HG03457 (cell line): ENCODE measurements around the gene CTIF.
"Not testable (repeated sequence)": the region's sequence is repeated elsewhere in the genome, so short reads cannot be mapped to it uniquely, and the experiment has no call there.

Experiments used
- ATAC-seq: cut with Tn5 transposase; IDR thresholded peaks from one replicate; pipeline ENCODE4 v1.9.1; 2021; ENCODE audit warnings: moderate number of reproducible peaks; ENCODE audit not compliant: unreplicated experiment

CTIF gene

GRCh38 chr18:48638896-48639771 lies 100.3 kb downstream of the CTIF start:
- ATAC-seq, result no peak

GRCh38 chr18:48639772-48640432 lies 101.1 kb downstream of the CTIF start:
- no peak for ATAC-seq

DNA sequence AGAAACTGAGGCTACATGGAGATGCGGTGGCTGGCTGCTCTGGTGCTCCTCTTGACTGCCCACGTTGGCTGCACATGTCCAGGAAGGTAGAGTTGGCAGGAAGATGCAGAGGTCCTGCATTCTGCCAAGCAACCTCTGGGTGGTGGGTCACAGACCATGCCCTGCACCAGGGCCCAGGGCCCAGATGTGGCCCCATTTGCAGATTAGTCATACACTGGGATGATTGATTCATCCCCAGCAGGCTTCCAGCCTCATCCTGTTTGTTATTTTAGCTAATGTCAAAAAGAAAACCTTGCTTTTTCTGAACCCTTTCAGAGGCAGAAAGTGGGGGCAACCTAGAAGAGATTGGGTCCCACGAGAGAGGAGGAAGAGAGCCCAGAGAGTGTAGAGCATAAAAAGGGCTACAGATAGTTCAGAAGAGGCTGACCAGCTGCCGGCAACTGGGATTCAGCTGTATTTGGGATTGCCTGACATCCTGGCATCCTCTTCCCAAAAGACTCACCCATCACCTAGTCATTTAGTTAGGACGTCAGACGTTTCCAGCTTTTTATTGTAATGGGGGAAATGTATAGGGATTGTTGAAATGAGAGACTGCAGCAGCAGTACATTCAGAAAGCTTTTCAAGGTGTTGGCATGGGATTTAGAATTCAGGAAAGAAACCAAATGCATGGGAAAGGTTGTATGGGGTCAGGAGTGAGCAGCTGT lies 101.9 kb downstream of the CTIF start:
- no peak for ATAC-seq

DNA sequence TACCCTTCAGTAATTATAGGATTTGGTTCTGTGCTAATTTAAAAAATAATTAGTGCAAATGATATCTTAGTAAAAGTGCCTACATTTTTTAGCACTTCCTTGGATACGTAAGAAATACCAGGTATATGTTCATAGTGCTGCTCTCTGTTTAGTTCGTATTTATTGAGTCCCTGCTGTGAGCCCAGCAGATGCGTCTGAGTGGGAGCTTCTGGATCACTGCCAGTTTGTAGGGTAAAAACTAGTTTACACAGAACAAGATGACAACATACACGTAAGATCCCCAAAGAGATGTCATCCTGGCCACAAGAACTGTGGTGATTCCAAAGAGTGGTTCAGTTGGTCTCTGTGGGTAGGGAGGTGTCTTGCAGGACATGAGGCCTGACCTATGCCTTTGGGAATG lies 103.2 kb downstream of the CTIF start:
- no peak for ATAC-seq

DNA sequence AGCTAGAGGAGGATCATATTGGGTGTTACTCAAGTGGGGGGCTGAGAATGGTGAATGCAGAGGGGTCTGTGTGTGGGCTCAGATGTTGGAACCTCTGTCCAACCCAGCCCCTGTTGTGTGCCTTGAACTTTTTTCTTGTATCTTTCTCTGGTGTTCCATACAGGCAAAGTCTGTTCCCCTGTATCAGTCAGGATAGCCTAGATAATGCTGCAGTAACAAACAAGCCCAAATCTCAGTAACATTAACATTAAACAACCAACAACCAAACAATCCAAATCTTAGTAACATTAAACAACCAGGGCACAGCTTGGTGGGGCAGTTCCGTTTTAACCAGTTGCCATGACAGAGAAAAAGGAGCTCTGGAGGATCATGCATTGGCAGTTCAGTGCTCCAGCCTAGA lies 103.7 kb downstream of the CTIF start:
- no peak for ATAC-seq

- ATAC-seq, result no peak
These were observed 104.4 kb downstream of the CTIF start for GRCh38 chr18:48643262-48643661.

DNA sequence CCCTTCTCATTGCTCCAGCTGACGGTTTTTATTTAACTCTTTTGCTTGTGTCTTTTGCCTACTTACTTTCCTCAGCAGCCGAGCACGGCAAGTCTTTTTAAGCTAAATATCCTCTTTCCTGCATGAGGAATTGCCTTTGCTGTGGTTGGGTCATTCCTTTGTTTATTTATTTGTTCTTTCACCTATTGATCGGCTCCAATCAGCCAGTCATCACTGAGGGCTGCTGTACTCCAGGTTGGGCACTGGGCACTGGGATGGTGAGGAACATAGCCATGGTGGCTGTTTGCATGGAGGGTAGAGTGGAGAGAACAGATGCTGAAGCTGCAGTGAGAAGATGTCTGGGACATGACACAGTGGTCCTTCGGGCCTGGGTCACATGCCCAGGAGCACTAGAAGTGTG lies 105.2 kb downstream of the CTIF start:
- no peak for ATAC-seq

GRCh38 chr18:48645427-48646002 lies 106.7 kb downstream of the CTIF start:
- no peak for ATAC-seq

DNA sequence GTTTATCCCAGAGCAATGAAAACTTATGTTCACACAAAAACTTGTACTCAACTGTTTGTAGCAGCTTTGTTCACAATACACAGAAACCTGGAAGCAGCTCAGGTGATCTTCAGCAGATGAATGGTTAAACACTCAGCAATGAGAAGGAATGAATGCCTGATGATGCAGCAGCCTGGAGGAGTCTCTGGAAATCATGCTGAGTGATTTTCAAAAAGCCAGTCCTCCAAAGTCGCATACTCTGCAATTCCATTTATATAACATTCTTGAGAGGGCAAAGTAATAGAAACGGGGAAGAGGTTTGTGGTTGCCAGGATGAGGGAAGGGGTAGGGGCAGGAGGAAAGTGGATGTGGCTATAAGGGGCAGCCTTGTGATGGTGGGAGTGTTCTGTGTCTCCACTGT lies 108.1 kb downstream of the CTIF start:
- ATAC-seq, result no peak

DNA sequence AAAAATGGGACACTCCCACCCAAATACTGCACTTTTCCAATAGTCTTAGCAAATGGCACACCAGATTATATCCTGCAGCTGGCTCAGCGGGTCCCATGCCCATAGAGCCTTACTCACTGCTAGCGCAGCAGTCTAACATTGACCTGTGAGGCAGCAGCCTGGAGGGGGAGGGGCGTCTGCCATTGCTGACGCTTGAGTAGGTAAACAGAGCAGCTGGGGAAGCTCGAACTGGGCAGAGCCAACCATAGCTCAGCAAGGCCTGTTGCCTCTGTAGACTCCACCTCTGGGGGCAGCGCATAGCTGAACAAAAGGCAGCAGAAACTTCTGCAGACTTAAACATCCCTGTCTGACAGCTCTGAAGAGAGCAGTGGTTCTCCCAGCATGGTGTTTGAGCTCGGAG lies 110.4 kb downstream of the CTIF start:
- no peak for ATAC-seq

DNA sequence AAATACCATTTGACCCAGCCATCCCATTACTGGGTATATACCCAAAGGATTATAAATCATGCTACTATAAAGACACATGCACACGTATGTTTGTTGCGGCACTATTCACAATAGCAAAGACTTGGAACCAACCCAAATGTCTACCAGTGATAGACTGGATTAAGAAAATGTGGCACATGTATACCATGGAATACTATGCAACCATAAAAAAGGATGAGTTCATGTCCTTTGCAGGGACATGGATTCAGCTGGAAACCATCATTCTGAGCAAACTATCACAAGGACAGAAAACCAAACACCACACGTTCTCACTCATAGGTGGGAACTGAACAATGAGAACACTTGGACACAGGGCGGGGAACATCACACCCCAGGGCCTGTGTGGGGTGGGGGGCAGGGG lies 115.8 kb downstream of the CTIF start:
- ATAC-seq, result not testable (repeated sequence)

GRCh38 chr18:48655508-48655907 lies 116.7 kb downstream of the CTIF start:
- ATAC-seq, result no peak

DNA sequence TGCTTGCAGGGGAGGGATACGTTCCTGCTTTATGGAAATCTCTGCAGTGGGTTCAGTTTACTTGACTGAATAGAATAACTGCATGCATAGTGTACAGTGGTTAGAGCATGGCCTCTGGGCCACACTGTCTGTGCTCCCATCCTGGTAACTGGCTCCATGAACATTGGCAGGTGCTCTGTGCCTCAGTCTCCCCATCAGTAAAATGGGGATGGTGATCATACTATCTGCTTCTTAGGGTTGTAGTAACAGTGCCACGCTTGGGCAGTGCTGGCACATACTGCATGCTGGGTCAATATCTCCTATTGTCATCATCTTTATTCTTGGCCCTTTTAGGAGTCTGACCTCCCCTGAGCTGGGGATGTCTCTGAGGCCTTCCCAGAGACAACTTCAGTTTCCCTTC lies 117.3 kb downstream of the CTIF start:
- ATAC-seq, result no peak

DNA sequence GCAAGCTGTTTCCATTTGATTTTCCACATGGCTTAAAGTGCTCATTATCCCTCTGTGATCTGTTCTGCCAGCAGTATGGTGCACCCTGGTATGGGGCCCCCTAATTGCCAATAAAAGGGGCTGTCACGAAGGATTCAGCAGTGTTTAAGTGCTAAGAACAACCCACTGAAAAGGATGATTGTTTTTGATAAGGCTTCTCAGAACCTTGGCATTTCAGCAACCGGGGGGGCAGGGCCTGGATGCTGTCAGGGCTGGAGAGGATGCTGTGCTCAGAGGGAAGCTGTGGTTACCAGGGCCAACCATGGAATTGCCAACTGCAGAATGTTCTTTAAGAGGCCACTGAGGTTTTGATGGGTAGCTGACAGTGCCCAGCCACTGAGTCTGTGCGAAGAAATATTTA lies 117.8 kb downstream of the CTIF start:
- ATAC-seq, result no peak

- ATAC-seq, result no peak
These were observed 118.8 kb downstream of the CTIF start for GRCh38 chr18:48657447-48658120.

GRCh38 chr18:48658721-48659120 lies 119.9 kb downstream of the CTIF start:
- ATAC-seq, result no peak

- ATAC-seq, result no peak
These were observed 120.6 kb downstream of the CTIF start for GRCh38 chr18:48659188-48660009.

DNA sequence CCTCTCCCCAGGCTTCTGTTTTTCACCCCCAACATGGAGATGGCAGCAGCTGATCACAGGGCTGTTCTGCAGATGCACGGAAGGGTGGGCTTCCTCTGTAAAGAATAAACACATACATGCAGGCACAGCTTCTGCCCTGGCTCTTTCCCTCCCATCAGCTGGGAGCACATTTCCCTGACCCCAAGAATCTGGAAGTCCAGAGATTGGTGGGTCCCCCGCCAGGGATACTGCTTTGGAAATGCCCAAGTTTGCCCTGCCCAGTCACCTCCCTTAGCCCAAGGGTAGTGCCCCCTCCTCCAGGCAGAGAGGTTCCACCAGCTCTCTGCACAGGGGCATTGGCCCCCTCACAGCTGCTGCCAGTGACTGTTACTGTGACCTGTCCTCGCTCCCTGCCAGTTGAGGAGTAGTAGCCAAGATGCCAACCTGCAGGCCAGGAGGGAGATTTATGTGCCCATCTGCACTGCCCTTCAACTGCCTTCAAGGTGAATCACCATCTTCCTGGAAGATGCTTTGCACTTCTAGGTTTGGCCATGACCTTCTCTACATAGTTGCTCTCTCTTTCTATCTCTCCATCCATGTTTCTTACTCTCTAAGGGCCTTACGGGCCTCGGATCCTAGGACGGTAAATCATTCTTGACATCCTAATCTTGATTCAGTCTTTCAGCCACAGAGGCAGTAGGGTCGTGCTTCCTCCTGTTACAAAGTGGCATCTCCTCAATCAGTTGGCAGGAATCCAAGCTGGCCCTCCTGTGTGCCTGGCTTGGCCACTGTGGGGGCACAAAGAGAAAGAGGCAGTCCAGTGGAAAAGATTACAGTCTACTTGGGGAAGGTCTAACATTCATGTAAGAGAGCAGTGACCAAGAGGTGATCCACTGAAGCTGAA lies 121.8 kb downstream of the CTIF start:
- ATAC-seq, result no peak

GRCh38 chr18:48661421-48661820 lies 122.6 kb downstream of the CTIF start:
- no peak for ATAC-seq
